Hepatocyte (in vitro differentiated cells): Measurements from ENCODE around the gene SLC6A2. TPM values are rescaled to one million over a fixed set of nuclear protein-coding genes. Genes with fewer than 3 reads are reported as not detected.

ENCODE experiments used
- polyA plus RNA-seq: library from polyadenylated mRNA; unstranded; fragments of >200 nt; fragmentation: Nextera tagmentation; extraction: Ambion mirVana; gene quantifications from 2 replicates; pipeline ENCODE4 v1.2.1, GENCODE V29; 2016
- total RNA-seq: library from RNA; depleted of rRNA; stranded (reverse); fragments of >200 nt; gene quantifications from 2 replicates; pipeline ENCODE4 v1.2.3, GENCODE V29; 2014

Gene SLC6A2
- total and polyA plus RNA-seq, 2 experiments from 2014 or later = 0.20 to 0.28 TPM

Other genes with a start within 250 kb of the SLC6A2 start
- gene MMP2, start 176.8 kb upstream of the SLC6A2 start, total RNA-seq = 107 and 128 TPM in 2 replicates
- 196 and 198 TPM in 2 replicates for gene MMP2, start 176.8 kb upstream of the SLC6A2 start, polyA plus RNA-seq
- 9.5 and 13.9 TPM in 2 replicates for gene LPCAT2, start 146.9 kb upstream of the SLC6A2 start, total RNA-seq
- 6.4 and 10.6 TPM in 2 replicates for gene LPCAT2, start 146.9 kb upstream of the SLC6A2 start, polyA plus RNA-seq
- gene CAPNS2, start 89.3 kb upstream of the SLC6A2 start, total RNA-seq = 0.30 TPM in 1 of 2 replicates, not detected in the other
- gene CAPNS2, start 89.3 kb upstream of the SLC6A2 start, polyA plus RNA-seq = not detected in 2 replicates
- gene CES1, start 177.1 kb downstream of the SLC6A2 start, total RNA-seq = 0.20 and 1.7 TPM in 2 replicates
- 1.9 and 2.7 TPM in 2 replicates for gene CES1, start 177.1 kb downstream of the SLC6A2 start, polyA plus RNA-seq
- not detected in 2 replicates for gene CES5A, start 219.4 kb downstream of the SLC6A2 start, total RNA-seq
- not detected in 2 replicates for gene CES5A, start 219.4 kb downstream of the SLC6A2 start, polyA plus RNA-seq